ENCODE measurements around the gene UGT1A8. TPM values are rescaled to one million over a fixed set of nuclear protein-coding genes. Genes with fewer than 3 reads are reported as not detected.
"Not testable (repeated sequence)": the region's sequence is repeated elsewhere in the genome, so short reads cannot be mapped to it uniquely, and the experiment has no call there.

The UGT1A8 gene
- total RNA-seq, 1 donor from 2014 or later = 0.17 TPM

DNA sequence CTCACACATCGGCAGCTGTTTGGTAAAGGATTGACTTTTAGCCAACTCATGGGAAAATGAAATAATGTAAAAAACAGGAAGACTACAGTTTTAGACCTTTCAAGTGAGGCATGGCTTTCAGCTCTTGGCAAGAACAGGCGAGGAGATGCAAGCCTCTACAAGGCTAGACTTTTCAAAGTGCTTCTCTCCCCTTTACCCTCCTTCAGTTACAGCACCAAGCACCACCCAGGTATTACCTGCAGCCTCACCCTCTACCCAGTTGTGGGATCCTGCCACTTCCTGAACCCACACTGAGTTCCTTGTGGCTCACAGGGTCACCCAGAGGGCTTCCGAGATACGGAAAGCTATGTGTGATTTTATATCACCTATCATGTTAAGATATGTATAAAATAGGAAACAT is 33.5 kb downstream of the UGT1A8 start:
- TF ChIP-seq, protein P1, sequence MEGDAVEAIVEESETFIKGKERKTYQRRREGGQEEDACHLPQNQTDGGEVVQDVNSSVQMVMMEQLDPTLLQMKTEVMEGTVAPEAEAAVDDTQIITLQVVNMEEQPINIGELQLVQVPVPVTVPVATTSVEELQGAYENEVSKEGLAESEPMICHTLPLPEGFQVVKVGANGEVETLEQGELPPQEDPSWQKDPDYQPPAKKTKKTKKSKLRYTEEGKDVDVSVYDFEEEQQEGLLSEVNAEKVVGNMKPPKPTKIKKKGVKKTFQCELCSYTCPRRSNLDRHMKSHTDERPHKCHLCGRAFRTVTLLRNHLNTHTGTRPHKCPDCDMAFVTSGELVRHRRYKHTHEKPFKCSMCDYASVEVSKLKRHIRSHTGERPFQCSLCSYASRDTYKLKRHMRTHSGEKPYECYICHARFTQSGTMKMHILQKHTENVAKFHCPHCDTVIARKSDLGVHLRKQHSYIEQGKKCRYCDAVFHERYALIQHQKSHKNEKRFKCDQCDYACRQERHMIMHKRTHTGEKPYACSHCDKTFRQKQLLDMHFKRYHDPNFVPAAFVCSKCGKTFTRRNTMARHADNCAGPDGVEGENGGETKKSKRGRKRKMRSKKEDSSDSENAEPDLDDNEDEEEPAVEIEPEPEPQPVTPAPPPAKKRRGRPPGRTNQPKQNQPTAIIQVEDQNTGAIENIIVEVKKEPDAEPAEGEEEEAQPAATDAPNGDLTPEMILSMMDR (conservative IDR thresholded peaks at IDR 0.05) = no peak
- H3K36me3 Mint-ChIP-seq = no peaks in the 10 kb centered on the region
- H3K4me3 Mint-ChIP-seq = no peak overlapping the region
- no peak overlapping the region for H3K27ac Mint-ChIP-seq
- H3K9me3 Mint-ChIP-seq = no peaks in the 10 kb centered on the region
- no peak for DNase-seq (ENCODE audit: extremely low spot score, unreplicated experiment)
- no peaks in the 10 kb centered on the region for H3K4me1 Mint-ChIP-seq (ENCODE audit: unreplicated experiment)
- peaks cover 21% of the 10 kb centered on the region for H3K27me3 Mint-ChIP-seq

DNA sequence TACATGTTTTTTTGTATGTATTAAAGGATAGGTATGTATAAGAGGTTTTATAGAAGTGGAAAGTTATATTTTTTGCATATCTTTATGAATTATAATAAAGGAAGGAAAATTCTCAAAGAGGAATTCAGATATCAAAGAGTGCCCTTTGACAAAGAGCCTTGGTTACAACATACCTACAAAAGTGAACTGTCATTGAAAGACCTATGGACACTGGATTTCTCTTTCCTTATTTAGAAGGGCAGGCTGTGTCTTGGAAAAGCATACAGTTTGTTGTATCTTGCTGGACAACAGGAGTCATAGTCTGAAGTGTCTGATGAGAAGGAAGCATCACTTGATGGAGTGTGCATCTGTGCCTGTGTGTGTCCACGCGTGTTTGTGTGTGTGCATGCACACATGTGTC is 34.0 kb downstream of the UGT1A8 start:
- Mint-ChIP-seq H3K27me3 (peaks cover 21% of the 10 kb centered on the region), H3K4me3 (no peak overlapping the region), H3K36me3 (no peaks in the 10 kb centered on the region), H3K4me1 (ENCODE audit: unreplicated experiment) (no peaks in the 10 kb centered on the region), H3K9me3 (no peaks in the 10 kb centered on the region), H3K27ac (no peak overlapping the region)
- no peak for DNase-seq (ENCODE audit: extremely low spot score, unreplicated experiment)
- TF ChIP-seq, protein P1 (conservative IDR thresholded peaks at IDR 0.05) = no peak

DNA sequence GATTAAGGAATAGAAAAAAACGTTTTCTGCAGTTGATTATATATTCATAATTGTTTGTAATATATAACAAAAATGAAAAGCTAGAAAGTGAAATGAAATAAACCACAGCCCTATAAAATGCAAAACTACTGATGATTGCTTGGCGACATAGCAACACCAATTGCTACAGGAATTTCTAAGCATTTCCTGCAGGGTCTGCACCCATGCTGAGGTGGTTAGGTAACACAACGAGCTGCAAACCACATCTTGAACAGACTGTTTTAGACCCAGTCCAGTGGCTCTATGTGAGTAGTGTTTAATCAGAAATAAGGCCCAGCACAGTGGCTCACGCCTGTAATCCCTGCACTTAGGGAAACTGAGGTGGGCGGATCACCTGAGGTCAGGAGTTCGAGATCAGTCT is 37.1 kb downstream of the UGT1A8 start:
- Mint-ChIP-seq H3K27me3 (peaks cover 31% of the 10 kb centered on the region), H3K36me3 (no peaks in the 10 kb centered on the region), H3K9me3 (no peaks in the 10 kb centered on the region), H3K27ac (no peak overlapping the region), H3K4me3 (no peak overlapping the region), H3K4me1 (ENCODE audit: unreplicated experiment) (no peaks in the 10 kb centered on the region)
- TF ChIP-seq, protein P1 (conservative IDR thresholded peaks at IDR 0.05) = no peak
- DNase-seq (ENCODE audit: extremely low spot score, unreplicated experiment) = no peak

DNA sequence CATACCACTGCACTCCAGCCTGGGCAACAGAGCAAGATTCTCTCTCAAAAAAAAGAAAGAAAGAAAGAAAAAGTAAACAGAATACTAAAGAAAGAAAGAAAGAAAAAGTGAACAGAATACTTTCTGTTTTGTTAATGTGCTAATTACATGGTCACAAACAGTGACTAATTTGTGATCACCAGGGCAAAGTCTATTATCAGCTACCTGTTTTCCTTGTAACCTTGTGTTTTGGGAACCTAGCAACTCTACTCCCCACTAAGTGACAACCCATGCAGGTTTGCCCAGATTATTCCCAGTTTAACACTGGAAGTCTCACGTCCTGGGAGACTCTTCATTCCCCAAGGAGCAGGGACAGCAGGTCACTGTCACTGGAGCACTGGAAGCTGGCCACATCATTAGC is 37.6 kb downstream of the UGT1A8 start:
- H3K36me3 Mint-ChIP-seq = no peaks in the 10 kb centered on the region
- H3K27me3 Mint-ChIP-seq = peaks cover 36% of the 10 kb centered on the region
- no peak overlapping the region for H3K4me3 Mint-ChIP-seq
- TF ChIP-seq, protein P1 (conservative IDR thresholded peaks at IDR 0.05) = no peak
- no peaks in the 10 kb centered on the region for H3K4me1 Mint-ChIP-seq (ENCODE audit: unreplicated experiment)
- H3K9me3 Mint-ChIP-seq = no peaks in the 10 kb centered on the region
- DNase-seq (ENCODE audit: extremely low spot score, unreplicated experiment) = no peak
- H3K27ac Mint-ChIP-seq = no peak overlapping the region

DNA sequence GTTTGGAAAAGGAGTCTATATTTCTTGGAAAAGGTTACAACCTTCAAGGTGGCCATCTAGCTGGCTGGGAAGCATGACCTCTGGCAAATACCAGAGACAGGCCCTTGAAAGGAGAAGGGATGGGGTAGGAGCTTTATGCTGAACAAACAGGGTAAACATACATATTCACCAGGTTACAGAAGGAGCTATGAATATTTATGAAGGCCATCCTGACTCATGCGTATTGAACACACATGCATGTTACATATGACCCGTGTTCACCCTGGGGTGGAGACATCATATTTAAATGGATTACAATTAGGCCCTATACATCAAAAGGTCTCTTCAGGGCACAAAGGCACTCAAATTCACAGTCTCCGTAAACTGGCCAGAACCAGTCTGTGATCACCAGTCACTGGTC is 38.5 kb downstream of the UGT1A8 start:
- not testable (repeated sequence) for H3K4me3 Mint-ChIP-seq; DNase-seq (ENCODE audit: extremely low spot score, unreplicated experiment); H3K27ac Mint-ChIP-seq; H3K9me3 Mint-ChIP-seq; H3K36me3 Mint-ChIP-seq; H3K4me1 Mint-ChIP-seq (ENCODE audit: unreplicated experiment)
- H3K27me3 Mint-ChIP-seq = peaks cover 40% of the 10 kb centered on the region

DNA sequence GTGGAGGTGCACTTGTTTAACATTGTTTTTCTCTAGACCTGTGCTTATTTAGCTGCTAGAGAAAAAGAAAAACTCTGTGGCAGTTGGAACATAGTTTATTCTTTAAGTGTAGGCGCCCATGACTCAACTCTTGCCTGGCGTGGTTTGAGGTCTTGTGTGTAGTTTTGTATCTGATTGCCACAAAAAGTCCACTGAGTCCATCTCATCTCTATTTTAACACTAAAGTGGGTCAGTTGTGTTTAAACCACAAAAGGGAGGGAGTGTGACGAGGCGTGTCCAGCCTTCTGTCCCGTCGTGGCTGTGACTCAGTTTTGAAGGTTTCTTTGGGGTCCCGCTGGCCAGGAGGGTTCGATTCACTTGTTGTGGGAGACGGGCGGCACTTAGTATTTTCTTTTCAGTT is 39.0 kb downstream of the UGT1A8 start:
- Mint-ChIP-seq H3K4me3 (no peak overlapping the region), H3K4me1 (ENCODE audit: unreplicated experiment) (no peaks in the 10 kb centered on the region), H3K36me3 (no peaks in the 10 kb centered on the region), H3K9me3 (no peaks in the 10 kb centered on the region), H3K27me3 (peaks cover 38% of the 10 kb centered on the region), H3K27ac (no peak overlapping the region)
- TF ChIP-seq, protein P1 (conservative IDR thresholded peaks at IDR 0.05) = no peak
- DNase-seq (ENCODE audit: extremely low spot score, unreplicated experiment) = no peak

All from type B pancreatic cell (in vitro differentiated cells).